GM23248 (cell line): ENCODE results near the gene CD37. TPM values are rescaled to one million over a fixed set of nuclear protein-coding genes. Genes with fewer than 3 reads are reported as not detected.

Source experiments
- DNase-seq: peaks from one replicate; pipeline ENCODE4 v3.0.0-alpha.2; 2015
- H2AFZ ChIP-seq: fragments of 200-600 bp; sonication (generic); 2 replicates; pipeline ENCODE4 v1.6.1; 2016; ENCODE audit warnings: antibody characterized with exemption
- H3F3A ChIP-seq: fragments of 200-600 bp; sonication (generic); 2 replicates; pipeline ENCODE4 v1.6.1; 2016; ENCODE audit warnings: mild to moderate bottlenecking, antibody characterized with exemption, mixed run types; ENCODE audit not compliant: insufficient read depth
- H3K27ac ChIP-seq: fragments of 200-600 bp; sonication (generic); 2 replicates; pipeline ENCODE4 v1.5.1; 2016; ENCODE audit warnings: mild to moderate bottlenecking
- H3K27me3 ChIP-seq: fragments of 200-600 bp; sonication (generic); replicated peaks from 2 replicates; pipeline ENCODE4 v1.6.1; 2016; ENCODE audit warnings: mild to moderate bottlenecking; ENCODE audit not compliant: insufficient read depth
- H3K36me3 ChIP-seq: fragments of 200-600 bp; sonication (generic); 2 replicates; pipeline ENCODE4 v1.6.1; 2016; ENCODE audit warnings: low read depth, mild to moderate bottlenecking
- H3K4me1 ChIP-seq: fragments of 200-600 bp; sonication (generic); 2 replicates; pipeline ENCODE4 v1.6.1; 2016; ENCODE audit warnings: mild to moderate bottlenecking; ENCODE audit not compliant: insufficient read depth
- H3K4me2 ChIP-seq: fragments of 200-600 bp; sonication (generic); one replicate; pipeline ENCODE4 v1.6.1; 2016; ENCODE audit warnings: mild to moderate bottlenecking; ENCODE audit not compliant: unreplicated experiment
- H3K4me3 ChIP-seq: fragments of 200-600 bp; sonication (generic); 2 replicates; pipeline ENCODE4 v1.5.1; 2016; ENCODE audit warnings: mild to moderate bottlenecking
- H3K79me2 ChIP-seq: fragments of 200-600 bp; sonication (generic); 2 replicates; pipeline ENCODE4 v1.6.1; 2016; ENCODE audit warnings: mild to moderate bottlenecking; ENCODE audit not compliant: insufficient read depth
- H3K9ac ChIP-seq: fragments of 200-600 bp; sonication (generic); 2 replicates; pipeline ENCODE4 v1.6.1; 2016; ENCODE audit warnings: mild to moderate bottlenecking
- H3K9me2 ChIP-seq: fragments of 200-600 bp; sonication (generic); 2 replicates; pipeline ENCODE4 v1.6.1; 2016; ENCODE audit warnings: mixed run types, mild to moderate bottlenecking, moderate library complexity; ENCODE audit not compliant: insufficient read depth
- H3K9me3 ChIP-seq: fragments of 200-600 bp; sonication (generic); one replicate; pipeline ENCODE4 v1.6.1; 2017; ENCODE audit warnings: low read depth
- H4K20me1 ChIP-seq: fragments of 200-600 bp; sonication (generic); 2 replicates; pipeline ENCODE4 v1.6.0; 2016; ENCODE audit not compliant: insufficient read depth
- EZH2 ChIP-seq: fragments of 200-600 bp; sonication (generic); IDR thresholded peaks from 2 replicates; pipeline ENCODE4 v1.6.1; 2018; ENCODE audit warnings: antibody characterized with exemption, mild to moderate bottlenecking; ENCODE audit not compliant: insufficient read depth, poor library complexity, severe bottlenecking
- EZH2phosphoT487 ChIP-seq: fragments of 200-600 bp; sonication (generic); IDR thresholded peaks from 2 replicates; pipeline ENCODE4 v1.6.1; 2018; ENCODE audit warnings: antibody characterized with exemption, moderate library complexity, mild to moderate bottlenecking, low read depth; ENCODE audit not compliant: insufficient read depth
- WGBS, 2 experiments: methylation state at CpG; one replicate each; pipeline ENCODE4 v1.1.6; 2015 to 2017; ENCODE audit warnings: low lambda C conversion rate in 2 of 2, low coverage in 1 of 2; ENCODE audit errors: missing lambda C conversion rate in 2 of 2; 5-methylcytosine and 5-hydroxymethylcytosine counted together
- in situ Hi-C: fragments of 300-500 bp; cut with MboI; formaldehyde crosslinking; loops from 2 replicates; pipeline ENCODE4 v1.15.0; 2020
- microRNA-seq: library from miRNA; unstranded; fragments of <30 nt; microRNA quantifications from one replicate; pipeline ENCODE4, GENCODE V29; 2016; ENCODE audit warnings: borderline number of aligned reads
- polyA plus RNA-seq: library from polyadenylated mRNA; unstranded; fragments of >200 nt; fragmentation: Nextera tagmentation; extraction: Ambion mirVana; gene quantifications from 2 replicates; pipeline ENCODE4 v1.2.1, GENCODE V29; 2016
- small RNA-seq: library from RNA; depleted of rRNA; stranded (forward); fragments of <200 nt; gene quantifications from one replicate; pipeline ENCODE3, GENCODE V24; 2014; ENCODE audit warnings: low read depth, low replicate concordance
- total RNA-seq: library from RNA; depleted of rRNA; stranded (reverse); fragments of >200 nt; shearing (Covaris generic); gene quantifications from 2 replicates; pipeline ENCODE4 v1.2.3, GENCODE V29; 2014; rRNA removed

CD37 gene
- total and polyA plus RNA-seq, 2 experiments from 2014 or later, result 1.8 TPM; not detected in 1

DNA sequence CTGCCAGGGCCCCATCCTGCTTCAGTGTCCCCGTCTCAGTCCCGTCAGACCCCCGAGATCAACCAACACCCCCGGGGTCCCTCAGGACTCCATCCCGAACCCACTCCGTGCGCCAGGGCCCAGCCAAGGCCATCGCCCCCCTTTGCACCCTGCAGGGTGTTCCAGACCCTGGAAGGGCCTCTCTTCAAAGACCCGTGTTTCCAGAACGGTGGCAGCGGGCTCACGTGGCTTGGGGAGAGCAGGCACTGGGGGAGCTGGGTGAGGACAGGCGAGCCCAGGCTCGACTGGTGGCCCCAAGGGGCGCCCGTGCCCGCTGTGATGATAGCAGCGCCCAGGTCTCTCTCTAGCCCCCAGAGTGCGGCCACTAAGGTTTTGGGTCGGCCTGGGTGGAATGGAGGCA is 54.2 kb downstream of the CD37 start:
- TF ChIP-seq EZH2 (no peak), EZH2phosphoT487 (no peak)
- Histone ChIP-seq H3K9me3 (no peaks in the 10 kb centered on the region), H3K9ac (no peak overlapping the region), H3K36me3 (no peaks in the 10 kb centered on the region), H3K4me1 (no peaks in the 10 kb centered on the region), H3K27ac (no peak overlapping the region), H3K79me2 (no peaks in the 10 kb centered on the region), H3K4me3 (no peak overlapping the region), H3K27me3 (peaks cover 8% of the 10 kb centered on the region), H2AFZ (no peak overlapping the region), H3F3A (no peaks in the 10 kb centered on the region), H4K20me1 (no peaks in the 10 kb centered on the region), H3K4me2 (no peak overlapping the region), H3K9me2 (no peaks in the 10 kb centered on the region)
- 74 to 77% methylated on average over 19 to 20 of the region's 20 CpGs for WGBS, 2 experiments
- in situ Hi-C loops, result no loop called here
- no peak for DNase-seq

Small RNAs within 50 kb of the gene (microRNA-seq; reads per million reads assigned to microRNA genes)
- not detected for gene MIR4324

Small RNAs within 50 kb of the gene (small RNA-seq; reads per million reads assigned to genes)
- not detected for gene MIR4324

Other genes starting within 250 kb of the CD37 start
- gene SNRNP70, start 250.0 kb upstream of the CD37 start, total RNA-seq, result 146 and 184 TPM in 2 replicates
- 102 and 104 TPM in 2 replicates for gene SNRNP70, start 250.0 kb upstream of the CD37 start, polyA plus RNA-seq
- gene LIN7B, start 221.0 kb upstream of the CD37 start, total RNA-seq, result 10.7 and 12.5 TPM in 2 replicates
- gene LIN7B, start 221.0 kb upstream of the CD37 start, polyA plus RNA-seq, result 11.9 and 12.6 TPM in 2 replicates
- gene C19orf73, start 216.3 kb upstream of the CD37 start, total RNA-seq, result 0.86 TPM in 1 of 2 replicates, not detected in the other
- 1.0 and 1.4 TPM in 2 replicates for gene C19orf73, start 216.3 kb upstream of the CD37 start, polyA plus RNA-seq
- gene PPFIA3, start 215.9 kb upstream of the CD37 start, total RNA-seq, result 0.63 and 2.4 TPM in 2 replicates
- gene PPFIA3, start 215.9 kb upstream of the CD37 start, polyA plus RNA-seq, result 1.2 TPM in 2 replicates
- not detected in 2 replicates for gene HRC, start 180.0 kb upstream of the CD37 start, total RNA-seq
- 0.10 TPM in 1 of 2 replicates, not detected in the other for gene HRC, start 180.0 kb upstream of the CD37 start, polyA plus RNA-seq
- gene TRPM4, start 177.6 kb upstream of the CD37 start, total RNA-seq, result 18.4 and 18.8 TPM in 2 replicates
- gene TRPM4, start 177.6 kb upstream of the CD37 start, polyA plus RNA-seq, result 15.8 and 20.1 TPM in 2 replicates
- gene SLC6A16, start 10.2 kb upstream of the CD37 start, total RNA-seq, result 0.51 TPM in 1 of 2 replicates, not detected in the other
- 0.40 TPM in 1 of 2 replicates, not detected in the other for gene SLC6A16, start 10.2 kb upstream of the CD37 start, polyA plus RNA-seq
- 13.9 and 18.7 TPM in 2 replicates for gene TEAD2, start 27.0 kb downstream of the CD37 start, total RNA-seq
- 7.1 and 7.8 TPM in 2 replicates for gene TEAD2, start 27.0 kb downstream of the CD37 start, polyA plus RNA-seq
- 0.63 TPM in 1 of 2 replicates, not detected in the other for gene DKKL1, start 28.5 kb downstream of the CD37 start, total RNA-seq
- gene DKKL1, start 28.5 kb downstream of the CD37 start, polyA plus RNA-seq, result 0.30 TPM in 1 of 2 replicates, not detected in the other
- gene KASH5, start 52.8 kb downstream of the CD37 start, total RNA-seq, result not detected in 2 replicates
- not detected in 2 replicates for gene KASH5, start 52.8 kb downstream of the CD37 start, polyA plus RNA-seq
- gene PTH2, start 88.0 kb downstream of the CD37 start, total RNA-seq, result not detected in 2 replicates
- not detected in 2 replicates for gene PTH2, start 88.0 kb downstream of the CD37 start, polyA plus RNA-seq
- gene GFY, start 90.0 kb downstream of the CD37 start, total RNA-seq, result not detected in 2 replicates
- not detected in 2 replicates for gene GFY, start 90.0 kb downstream of the CD37 start, polyA plus RNA-seq
- gene SLC17A7, start 106.1 kb downstream of the CD37 start, total RNA-seq, result not detected in 2 replicates
- not detected in 2 replicates for gene SLC17A7, start 106.1 kb downstream of the CD37 start, polyA plus RNA-seq
- gene PIH1D1, start 116.4 kb downstream of the CD37 start, total RNA-seq, result 68.0 and 90.2 TPM in 2 replicates
- 73.5 and 79.9 TPM in 2 replicates for gene PIH1D1, start 116.4 kb downstream of the CD37 start, polyA plus RNA-seq
- gene ALDH16A1, start 117.8 kb downstream of the CD37 start, total RNA-seq, result 30.4 and 43.8 TPM in 2 replicates
- 9.0 and 9.4 TPM in 2 replicates for gene ALDH16A1, start 117.8 kb downstream of the CD37 start, polyA plus RNA-seq
- gene FLT3LG, start 138.8 kb downstream of the CD37 start, total RNA-seq, result 1.3 and 1.6 TPM in 2 replicates
- gene FLT3LG, start 138.8 kb downstream of the CD37 start, polyA plus RNA-seq, result 4.6 and 5.7 TPM in 2 replicates
- 1,590 and 2,272 TPM in 2 replicates for gene RPL13A, start 152.2 kb downstream of the CD37 start, total RNA-seq
- 893 and 894 TPM in 2 replicates for gene RPL13A, start 152.2 kb downstream of the CD37 start, polyA plus RNA-seq
- 1,666 and 2,372 TPM in 2 replicates for gene RPS11, start 161.0 kb downstream of the CD37 start, total RNA-seq
- 813 and 832 TPM in 2 replicates for gene RPS11, start 161.0 kb downstream of the CD37 start, polyA plus RNA-seq
- 65.4 and 75.3 TPM in 2 replicates for gene FCGRT, start 177.3 kb downstream of the CD37 start, total RNA-seq
- 89.9 and 98.4 TPM in 2 replicates for gene FCGRT, start 177.3 kb downstream of the CD37 start, polyA plus RNA-seq
- gene RCN3, start 192.6 kb downstream of the CD37 start, total RNA-seq, result 570 and 656 TPM in 2 replicates
- 779 and 813 TPM in 2 replicates for gene RCN3, start 192.6 kb downstream of the CD37 start, polyA plus RNA-seq
- 46.0 and 53.2 TPM in 2 replicates for gene NOSIP, start 245.2 kb downstream of the CD37 start, total RNA-seq
- gene NOSIP, start 245.2 kb downstream of the CD37 start, polyA plus RNA-seq, result 78.7 and 84.3 TPM in 2 replicates
- gene PRRG2, start 245.9 kb downstream of the CD37 start, total RNA-seq, result not detected in 2 replicates
- gene PRRG2, start 245.9 kb downstream of the CD37 start, polyA plus RNA-seq, result 0.13 and 0.18 TPM in 2 replicates